Right renal pelvis (tissue), 4 donors: Measurements from ENCODE around the gene OBSCN. TPM values are rescaled to one million over a fixed set of nuclear protein-coding genes. Genes with fewer than 3 reads are reported as not detected.

Experiments used
- DNase-seq, 4 donors: peaks; one replicate each; pipeline ENCODE4 v3.0.0-alpha.2; 2013; ENCODE audit warnings: low read depth in 4 of 4, low spot score in 3 of 4, missing footprints in 1 of 4
- polyA plus RNA-seq, 4 donors: library from polyadenylated mRNA; unstranded; fragments of 120-200 nt; gene quantifications; one replicate each; pipeline ENCODE4 v1.2.1, GENCODE V29; 2013; ENCODE audit not compliant: insufficient read length in 4 of 4

Gene OBSCN
- polyA plus RNA-seq, 4 donors: 24.6 to 31.8 (median 28.1) TPM

DNA sequence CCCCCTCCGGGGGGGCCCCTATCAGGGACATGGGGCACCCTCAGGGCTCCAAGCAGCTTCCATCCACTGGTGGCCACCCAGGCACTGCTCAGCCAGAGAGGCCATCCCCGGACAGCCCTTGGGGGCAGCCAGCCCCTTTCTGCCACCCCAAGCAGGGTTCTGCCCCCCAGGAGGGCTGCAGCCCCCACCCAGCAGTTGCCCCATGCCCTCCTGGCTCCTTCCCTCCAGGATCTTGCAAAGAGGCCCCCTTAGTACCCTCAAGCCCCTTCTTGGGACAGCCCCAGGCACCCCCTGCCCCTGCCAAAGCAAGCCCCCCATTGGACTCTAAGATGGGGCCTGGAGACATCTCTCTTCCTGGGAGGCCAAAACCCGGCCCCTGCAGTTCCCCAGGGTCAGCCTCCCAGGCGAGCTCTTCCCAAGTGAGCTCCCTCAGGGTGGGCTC lies 163.9 kb downstream of the OBSCN start:
- DNase-seq: no peak

DNA sequence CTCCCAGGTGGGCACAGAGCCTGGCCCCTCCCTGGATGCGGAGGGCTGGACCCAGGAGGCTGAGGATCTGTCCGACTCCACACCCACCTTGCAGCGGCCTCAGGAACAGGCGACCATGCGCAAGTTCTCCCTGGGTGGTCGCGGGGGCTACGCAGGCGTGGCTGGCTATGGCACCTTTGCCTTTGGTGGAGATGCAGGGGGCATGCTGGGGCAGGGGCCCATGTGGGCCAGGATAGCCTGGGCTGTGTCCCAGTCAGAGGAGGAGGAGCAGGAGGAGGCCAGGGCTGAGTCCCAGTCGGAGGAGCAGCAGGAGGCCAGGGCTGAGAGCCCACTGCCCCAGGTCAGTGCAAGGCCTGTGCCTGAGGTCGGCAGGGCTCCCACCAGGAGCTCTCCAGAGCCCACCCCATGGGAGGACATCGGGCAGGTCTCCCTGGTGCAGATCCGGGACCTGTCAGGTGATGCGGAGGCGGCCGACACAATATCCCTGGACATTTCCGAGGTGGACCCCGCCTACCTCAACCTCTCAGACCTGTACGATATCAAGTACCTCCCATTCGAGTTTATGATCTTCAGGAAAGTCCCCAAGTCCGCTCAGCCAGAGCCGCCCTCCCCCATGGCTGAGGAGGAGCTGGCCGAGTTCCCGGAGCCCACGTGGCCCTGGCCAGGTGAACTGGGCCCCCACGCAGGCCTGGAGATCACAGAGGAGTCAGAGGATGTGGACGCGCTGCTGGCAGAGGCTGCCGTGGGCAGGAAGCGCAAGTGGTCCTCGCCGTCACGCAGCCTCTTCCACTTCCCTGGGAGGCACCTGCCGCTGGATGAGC lies 164.5 kb downstream of the OBSCN start:
- peak in 3 of 4 donors; percentile 45 to 53 (median 50) for DNase-seq

DNA sequence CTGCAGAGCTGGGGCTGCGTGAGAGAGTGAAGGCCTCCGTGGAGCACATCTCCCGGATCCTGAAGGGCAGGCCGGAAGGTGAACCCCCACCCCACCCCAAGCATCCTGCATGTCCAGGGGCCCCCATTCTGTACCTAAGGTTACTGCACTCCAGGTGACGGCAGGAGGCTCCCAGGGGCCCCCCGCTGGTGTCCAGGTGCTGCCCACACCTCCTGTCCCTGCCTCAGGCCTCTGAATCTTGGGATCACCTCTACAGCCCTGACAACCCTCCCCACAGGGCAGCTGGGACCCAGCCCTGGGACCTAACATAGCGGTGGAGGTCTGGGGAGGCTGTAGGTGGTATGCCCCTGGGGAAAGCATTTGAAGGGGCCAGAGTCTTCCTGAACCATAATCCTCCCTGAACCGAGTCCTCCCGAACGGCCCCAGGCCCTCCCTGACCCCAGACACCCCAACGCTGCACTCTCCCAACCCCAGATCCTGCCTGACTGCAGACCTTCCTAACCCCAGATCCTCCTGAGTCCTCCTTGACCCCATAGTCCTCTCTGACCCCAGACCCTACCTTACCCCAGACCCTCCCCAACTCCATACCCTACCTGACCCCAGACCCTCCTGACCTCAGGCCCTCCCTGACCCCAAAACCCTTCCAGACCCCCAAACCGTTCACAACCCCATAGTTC lies 165.3 kb downstream of the OBSCN start:
- no peak for DNase-seq

DNA sequence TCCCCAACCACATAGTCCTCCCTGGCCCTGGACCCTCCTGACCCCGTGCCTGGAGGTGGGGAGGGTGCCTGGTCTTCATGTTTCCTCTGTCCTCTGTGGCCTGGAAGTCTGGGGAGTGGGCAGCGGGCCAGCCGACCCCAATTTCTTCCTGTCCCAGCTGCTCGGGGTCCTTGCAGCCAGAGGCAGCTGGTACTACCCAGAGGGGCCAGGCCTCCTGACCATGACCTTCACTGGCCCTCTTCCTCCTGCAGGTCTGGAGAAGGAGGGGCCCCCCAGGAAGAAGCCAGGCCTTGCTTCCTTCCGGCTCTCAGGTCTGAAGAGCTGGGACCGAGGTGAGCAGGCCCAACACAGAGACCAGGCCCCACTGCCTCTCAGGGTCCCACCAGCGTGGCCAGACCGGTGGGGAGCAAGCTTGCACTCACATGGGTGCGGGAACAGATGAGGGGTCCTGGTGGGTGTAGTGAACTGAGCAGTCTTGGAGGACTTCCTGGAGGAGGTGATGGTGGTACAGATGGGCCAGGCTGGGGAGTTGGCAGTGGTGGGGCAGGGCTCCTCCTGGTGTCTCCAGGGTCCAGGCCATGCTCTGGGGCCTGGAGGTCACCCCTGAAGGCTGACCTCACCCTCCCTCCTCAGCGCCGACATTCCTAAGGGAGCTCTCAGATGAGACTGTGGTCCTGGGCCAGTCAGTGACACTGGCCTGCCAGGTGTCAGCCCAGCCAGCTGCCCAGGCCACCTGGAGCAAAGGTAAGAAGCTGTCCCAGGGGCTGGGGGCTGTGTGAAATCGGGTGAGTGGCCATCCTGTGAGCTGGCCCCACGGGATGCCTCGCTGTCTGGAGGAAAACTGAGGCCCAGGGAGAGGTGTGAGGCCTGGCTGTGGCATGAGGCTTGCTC lies 166.1 kb downstream of the OBSCN start:
- DNase-seq: no peak

DNA sequence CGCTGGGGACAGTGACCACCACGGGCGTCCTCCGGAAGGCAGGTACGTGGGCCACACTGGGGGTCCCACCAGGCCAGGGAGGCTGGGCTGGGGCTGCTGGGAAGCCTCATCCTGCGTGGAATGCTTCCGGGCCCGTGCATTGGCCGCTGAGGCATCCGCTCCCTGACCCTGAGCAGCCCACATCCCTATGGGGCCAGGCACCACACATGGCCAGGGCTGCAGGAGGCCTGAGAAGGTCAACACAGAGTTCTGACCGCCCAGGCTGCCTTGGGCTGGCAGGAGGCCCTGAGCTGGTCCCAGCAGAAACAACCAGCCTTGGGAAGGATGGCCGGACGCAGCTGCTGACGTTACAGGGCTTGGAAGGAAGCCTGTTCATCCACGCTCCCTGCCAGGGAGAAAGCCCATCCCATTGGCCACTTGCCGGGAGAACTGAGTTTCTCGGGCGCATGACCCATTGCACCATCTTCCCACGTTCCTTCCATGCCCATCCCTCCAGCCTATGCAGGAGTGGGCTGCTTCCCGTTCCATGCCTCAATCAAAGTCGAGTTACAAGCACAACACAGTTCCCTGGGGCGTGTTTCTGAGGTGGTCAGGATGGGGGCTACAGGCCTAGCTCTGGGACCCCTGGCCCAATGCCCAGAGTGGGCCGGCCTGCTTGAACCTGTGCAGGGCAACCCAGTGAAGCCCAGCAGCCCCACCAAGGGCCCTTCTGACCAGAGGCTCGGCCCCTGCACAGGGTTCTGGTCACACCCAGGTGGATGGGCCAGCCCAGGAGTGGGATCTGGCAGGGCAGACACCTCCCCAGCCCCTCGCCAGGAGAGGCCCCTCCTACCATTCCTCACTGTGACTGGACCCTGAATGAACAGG lies 167.1 kb downstream of the OBSCN start:
- no peak for DNase-seq

DNA sequence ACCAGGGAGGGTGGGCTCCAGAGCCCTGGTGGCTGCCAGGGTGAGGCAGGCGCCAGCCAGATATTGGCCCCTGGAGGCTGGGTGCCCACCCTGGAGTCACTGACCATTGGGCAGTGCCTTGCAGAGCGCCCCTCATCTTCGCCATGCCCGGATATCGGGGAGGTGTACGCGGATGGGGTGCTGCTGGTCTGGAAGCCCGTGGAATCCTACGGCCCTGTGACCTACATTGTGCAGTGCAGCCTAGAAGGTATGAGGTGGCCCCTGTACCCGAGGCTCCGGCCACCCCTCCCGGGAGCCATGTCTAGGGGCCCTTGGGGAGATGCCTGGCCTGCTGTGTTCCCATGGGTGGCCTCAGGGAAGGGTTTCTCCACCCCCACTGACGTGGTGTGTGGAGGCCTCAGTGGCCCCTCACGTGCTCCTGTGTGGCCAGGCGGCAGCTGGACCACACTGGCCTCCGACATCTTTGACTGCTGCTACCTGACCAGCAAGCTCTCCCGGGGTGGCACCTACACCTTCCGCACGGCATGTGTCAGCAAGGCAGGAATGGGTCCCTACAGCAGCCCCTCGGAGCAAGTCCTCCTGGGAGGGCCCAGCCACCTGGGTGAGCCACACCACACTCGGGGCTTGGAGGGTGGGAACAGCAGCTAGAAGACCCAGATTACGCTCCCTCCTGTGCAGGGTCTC lies 167.9 kb downstream of the OBSCN start:
- DNase-seq: no peak

DNA sequence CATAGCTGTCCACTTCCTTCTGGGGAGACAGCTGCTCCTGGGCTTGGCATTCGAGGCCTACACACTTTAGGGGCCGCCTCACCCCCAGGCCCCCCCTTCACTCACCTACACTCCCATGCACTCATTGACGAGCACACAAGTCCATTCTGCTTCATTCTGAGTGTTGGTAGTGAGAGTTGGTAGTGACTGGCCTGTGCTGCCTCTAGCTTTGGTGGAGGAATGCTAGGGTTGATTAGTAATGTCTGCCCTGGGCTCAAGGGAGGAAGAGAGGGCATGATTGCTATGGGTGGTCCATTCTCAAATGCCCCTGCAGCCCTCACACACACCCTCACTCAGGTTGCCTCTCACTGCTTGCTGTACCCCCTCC lies 168.4 kb downstream of the OBSCN start:
- no peak for DNase-seq

DNA sequence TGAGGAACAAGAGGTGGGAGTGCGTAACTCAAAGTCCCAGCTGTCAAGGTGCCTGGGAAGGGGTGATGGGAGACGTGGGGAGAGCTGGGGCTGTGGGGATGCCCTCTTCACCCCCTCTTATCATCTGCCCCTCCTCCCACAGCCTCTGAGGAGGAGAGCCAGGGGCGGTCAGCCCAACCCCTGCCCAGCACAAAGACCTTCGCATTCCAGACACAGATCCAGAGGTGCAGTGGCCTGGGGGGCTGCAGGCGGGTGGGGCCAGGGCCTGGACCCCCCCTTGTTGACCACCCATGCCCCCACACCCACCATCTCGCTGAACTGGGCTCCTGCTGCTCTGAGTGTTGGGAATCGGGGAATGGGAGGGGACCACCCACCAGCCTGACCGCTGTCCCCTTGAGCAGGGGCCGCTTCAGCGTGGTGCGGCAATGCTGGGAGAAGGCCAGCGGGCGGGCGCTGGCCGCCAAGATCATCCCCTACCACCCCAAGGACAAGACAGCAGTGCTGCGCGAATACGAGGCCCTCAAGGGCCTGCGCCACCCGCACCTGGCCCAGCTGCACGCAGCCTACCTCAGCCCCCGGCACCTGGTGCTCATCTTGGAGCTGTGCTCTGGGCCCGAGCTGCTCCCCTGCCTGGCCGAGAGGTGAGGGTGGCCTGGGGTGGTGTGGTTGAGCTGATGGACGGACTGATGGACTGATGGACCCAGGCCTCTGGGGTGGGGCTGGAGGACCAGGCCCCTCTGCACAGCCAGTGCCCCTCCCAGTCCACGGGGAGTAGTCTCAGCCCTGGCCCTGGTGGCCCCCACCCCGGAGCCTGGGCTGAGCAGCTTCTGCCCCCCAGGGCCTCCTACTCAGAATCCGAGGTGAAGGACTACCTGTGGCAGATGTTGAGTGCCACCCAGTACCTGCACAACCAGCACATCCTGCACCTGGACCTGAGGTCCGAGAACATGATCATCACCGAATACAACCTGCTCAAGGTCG lies 169.1 kb downstream of the OBSCN start:
- no peak for DNase-seq

DNA sequence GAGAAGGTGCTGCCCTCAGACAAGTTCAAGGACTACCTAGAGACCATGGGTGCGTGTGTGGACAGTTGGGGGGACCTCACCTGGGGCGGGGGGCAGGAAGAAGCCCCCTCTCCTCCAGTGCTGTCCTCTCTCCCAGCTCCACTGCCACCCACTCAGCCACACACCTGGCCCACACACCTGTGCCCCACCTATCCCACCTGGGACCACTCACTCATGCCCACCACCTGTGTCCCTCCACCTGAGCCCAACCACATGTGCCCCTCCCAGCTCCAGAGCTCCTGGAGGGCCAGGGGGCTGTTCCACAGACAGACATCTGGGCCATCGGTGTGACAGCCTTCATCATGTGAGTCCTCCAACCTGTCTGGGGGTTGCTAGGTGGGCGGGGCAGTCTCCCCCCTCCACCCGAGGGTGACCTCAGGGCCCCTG lies 169.8 kb downstream of the OBSCN start:
- DNase-seq: no peak

DNA sequence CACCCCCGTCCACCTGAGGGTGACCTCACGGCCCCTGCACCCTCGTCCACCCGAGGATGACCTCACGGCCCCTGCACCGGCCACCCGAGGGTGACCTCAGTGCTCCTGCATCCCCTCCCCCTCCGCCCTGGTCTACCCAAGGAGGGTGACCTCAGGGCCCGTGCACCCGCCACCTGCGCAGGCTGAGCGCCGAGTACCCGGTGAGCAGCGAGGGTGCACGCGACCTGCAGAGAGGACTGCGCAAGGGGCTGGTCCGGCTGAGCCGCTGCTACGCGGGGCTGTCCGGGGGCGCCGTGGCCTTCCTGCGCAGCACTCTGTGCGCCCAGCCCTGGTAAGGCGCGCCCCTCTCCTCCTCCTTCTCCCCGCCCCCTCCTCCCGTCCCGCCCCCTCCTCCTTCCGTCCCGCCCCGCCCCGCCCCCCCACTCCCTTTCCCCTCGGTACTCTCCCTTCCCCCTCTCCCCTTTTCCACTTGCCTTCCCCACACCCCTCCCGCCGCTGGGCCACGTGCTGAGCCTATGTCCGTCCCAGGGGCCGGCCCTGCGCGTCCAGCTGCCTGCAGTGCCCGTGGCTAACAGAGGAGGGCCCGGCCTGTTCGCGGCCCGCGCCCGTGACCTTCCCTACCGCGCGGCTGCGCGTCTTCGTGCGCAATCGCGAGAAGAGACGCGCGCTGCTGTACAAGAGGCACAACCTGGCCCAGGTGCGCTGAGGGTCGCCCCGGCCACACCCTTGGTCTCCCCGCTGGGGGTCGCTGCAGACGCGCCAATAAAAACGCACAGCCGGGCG lies 170.4 kb downstream of the OBSCN start:
- peak; percentile 59 to 74 (median 64) for DNase-seq

DNA sequence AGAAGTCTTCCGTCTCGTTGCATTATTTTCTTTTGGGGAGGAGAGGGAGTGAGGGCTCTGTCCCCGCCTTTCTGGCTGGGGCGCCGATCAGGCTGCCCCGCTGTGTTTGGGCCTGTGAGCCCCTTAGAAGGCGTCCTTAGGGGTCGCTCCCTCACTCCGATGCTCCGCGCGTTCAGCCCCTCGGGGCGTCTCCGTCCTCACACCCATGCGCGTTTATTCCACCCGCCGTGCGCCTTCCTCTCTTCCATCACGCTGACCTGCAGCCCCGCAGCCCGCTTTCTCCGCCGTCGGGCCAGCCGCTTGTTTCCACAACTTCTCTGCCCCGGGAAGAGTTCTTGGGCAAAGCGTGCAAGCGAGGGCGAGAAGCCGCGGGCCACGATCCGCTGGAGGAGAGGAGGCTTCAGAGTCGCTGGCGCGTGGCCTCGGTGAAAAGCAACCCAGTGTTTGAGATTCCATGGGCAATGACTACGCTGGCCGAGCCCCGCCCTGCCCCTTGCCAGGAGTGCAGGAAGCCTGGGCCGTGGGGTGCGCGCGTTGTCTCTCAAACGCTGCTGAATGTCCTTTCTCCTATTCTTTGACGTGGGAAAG lies 171.1 kb downstream of the OBSCN start:
- DNase-seq: no peak

DNA sequence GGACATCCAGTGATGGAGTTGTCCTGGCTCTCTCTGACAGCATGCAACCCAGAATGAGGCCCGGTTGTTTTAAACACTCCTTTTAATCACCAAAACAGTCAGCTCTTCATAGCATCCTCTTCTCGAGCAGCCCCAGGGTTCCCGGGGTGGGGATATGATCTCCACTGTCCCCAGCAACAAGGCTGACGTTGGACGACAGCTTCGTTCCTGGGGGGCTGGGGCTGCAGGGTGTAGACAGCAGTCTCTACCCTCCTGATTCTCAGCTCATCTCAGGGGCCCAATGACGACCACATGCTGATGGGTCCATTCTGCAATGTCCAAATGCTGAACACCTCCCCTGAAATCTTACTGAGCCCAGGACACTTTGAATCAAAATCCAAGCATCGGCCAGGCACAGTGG lies 171.8 kb downstream of the OBSCN start:
- no peak for DNase-seq

DNA sequence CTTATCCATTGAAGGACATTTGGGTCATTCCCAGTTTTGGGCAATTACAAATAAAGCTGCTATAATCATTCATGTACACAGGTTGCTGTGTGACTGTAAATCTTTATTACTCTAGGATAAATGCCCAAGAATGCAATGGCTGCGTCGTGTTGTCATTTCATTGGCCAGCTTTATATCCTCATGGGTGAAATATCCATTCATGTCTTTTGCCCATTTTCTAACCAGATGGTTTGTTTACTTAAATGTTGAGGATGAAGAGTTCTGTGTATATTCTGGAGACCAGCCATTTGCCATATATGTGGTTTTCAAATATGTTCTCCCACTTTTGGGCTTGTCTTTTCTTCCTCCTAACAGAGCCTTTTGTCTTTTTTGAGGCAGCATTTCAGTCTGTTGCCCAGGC lies 173.5 kb downstream of the OBSCN start:
- DNase-seq: no peak

DNA sequence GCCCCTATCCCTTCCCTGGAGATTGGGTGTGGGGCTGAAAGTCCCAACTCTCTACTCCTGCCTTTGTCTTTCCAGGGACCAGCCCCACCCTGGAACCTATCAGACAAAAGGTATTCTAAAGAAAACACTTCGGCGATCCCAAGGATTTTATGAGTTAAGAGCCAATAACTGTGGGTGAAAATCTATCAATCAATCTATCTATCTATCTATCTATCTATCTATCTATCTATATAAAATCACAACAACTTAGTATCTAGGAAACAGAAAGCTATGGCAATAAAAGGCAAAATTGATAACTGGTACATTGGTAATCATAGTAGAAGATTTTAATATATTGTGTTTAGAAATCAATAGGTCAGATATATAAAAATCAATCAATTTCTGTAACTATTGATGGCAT lies 175.9 kb downstream of the OBSCN start:
- DNase-seq: no peak

DNA sequence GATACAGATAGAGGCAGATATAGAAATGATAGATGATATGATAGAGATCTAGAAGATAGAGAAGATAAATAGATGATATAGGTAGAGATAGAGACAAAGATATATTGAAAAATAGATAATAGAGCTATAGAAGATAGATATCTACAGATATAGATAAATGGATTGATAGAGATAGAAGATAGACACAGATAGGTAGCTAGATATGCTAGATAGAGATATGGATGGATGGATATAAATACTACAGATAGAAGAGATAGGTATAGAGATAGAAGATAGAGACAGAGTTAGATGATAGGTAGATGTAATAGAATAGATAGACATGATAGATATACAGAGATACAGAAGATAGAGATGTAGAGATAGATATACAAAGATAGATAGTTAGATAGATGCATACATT lies 177.4 kb downstream of the OBSCN start:
- DNase-seq: no peak

DNA sequence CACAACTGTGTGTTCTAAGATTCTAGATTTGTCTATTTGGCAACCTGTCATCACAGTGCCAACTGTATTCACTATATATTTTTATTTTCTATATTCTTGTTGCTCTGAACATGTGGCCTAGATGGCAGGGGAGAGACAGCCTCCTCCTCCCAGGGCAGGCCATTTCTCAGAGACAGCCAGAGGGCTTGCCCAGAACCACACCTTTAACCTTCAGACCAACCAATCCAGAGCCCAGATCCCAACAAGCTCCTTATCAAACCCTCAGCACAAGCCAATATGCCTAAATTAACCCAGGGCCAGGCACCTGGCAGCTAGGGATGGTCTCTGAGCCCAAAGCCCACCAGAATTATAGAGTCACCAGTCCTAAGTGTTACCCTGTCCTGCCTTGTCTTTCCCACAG lies 179.5 kb downstream of the OBSCN start:
- no peak for DNase-seq

DNA sequence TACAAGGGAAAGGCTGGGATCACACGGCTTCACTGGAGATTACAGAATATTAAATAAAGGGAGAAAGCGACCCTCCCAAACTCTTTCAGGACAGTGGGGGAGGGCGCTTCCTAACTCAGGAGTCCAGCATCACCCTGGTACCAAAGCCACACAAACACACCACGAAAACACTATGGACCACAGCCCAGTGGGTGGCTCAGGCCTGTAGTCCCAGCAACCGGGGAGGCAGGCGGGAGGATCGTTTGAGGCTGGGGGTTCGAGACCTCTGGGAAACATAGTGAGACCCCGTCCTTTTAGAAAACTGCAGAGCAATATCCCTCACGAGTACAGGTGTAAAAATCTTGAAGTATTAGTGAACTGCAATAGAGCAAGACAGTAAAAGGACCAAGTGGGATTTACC lies 182.8 kb downstream of the OBSCN start:
- DNase-seq: no peak
